DND-41 (cell line): Measurements from ENCODE around the gene KLHL18.

Source experiments
- ATAC-seq: fragments of 200-7000 bp; cut with Tn5 transposase; 3 replicates; pipeline ENCODE4 v1.9.1; 2021; ENCODE audit warnings: low read depth; ENCODE audit not compliant: insufficient read depth
- DNase-seq: peaks from one replicate; pipeline ENCODE4 v3.0.0-alpha.2; 2020
- H2AFZ ChIP-seq: 2 replicates; pipeline ENCODE4 v1.6.0; 2012; ENCODE audit warnings: low read depth, low read length
- H3K27ac ChIP-seq: 2 replicates; pipeline ENCODE4 v1.5.1; 2012; ENCODE audit warnings: low read length, inconsistent platforms
- H3K27me3 ChIP-seq: fragments of 200-600 bp; sonication (generic); 2 replicates; pipeline ENCODE4 v1.6.0; 2012; ENCODE audit warnings: low read length, mild to moderate bottlenecking, inconsistent platforms; ENCODE audit not compliant: insufficient read depth, poor library complexity
- H3K36me3 ChIP-seq: 2 replicates; pipeline ENCODE4 v1.5.1; 2012; ENCODE audit warnings: low read length, inconsistent platforms; ENCODE audit not compliant: insufficient read depth
- H3K4me1 ChIP-seq: 2 replicates; pipeline ENCODE4 v1.5.1; 2012; ENCODE audit warnings: mild to moderate bottlenecking, low read length; ENCODE audit not compliant: insufficient read depth
- H3K4me2 ChIP-seq: 2 replicates; pipeline ENCODE4 v1.6.0; 2012; ENCODE audit warnings: mild to moderate bottlenecking, moderate library complexity, low read length, inconsistent platforms; ENCODE audit not compliant: insufficient read depth
- H3K4me3 ChIP-seq, 2 experiments: fragments of 200-600 bp in 1 of 2; shearing (Covaris generic) in 1 of 2; 2 replicates each; pipeline ENCODE4 v1.5.1; 2012 to 2016; ENCODE audit warnings: inconsistent platforms in 2 of 2, low read length in 2 of 2, mild to moderate bottlenecking in 2 of 2, low read depth in 1 of 2, moderate library complexity in 1 of 2
- H3K79me2 ChIP-seq: 2 replicates; pipeline ENCODE4 v1.6.0; 2012; ENCODE audit warnings: low read length, inconsistent platforms; ENCODE audit not compliant: insufficient read depth
- H3K9ac ChIP-seq: 2 replicates; pipeline ENCODE4 v1.6.0; 2012; ENCODE audit warnings: low read depth, mild to moderate bottlenecking, inconsistent platforms, low read length, moderate library complexity
- H3K9me3 ChIP-seq: 2 replicates; pipeline ENCODE4 v1.5.1; 2012; ENCODE audit warnings: low read length, moderate library complexity, mild to moderate bottlenecking, inconsistent platforms; ENCODE audit not compliant: insufficient read depth, severe bottlenecking
- H4K20me1 ChIP-seq: 2 replicates; pipeline ENCODE4 v1.6.0; 2012; ENCODE audit warnings: low read length; ENCODE audit not compliant: insufficient read depth
- EZH2 ChIP-seq: IDR thresholded peaks from 3 replicates; pipeline ENCODE4 v1.6.1; 2012; ENCODE audit warnings: borderline replicate concordance, low read depth, mild to moderate bottlenecking, moderate library complexity, low read length, inconsistent platforms; ENCODE audit not compliant: severe bottlenecking
- TF ChIP-seq, protein P1 (sequence below): IDR thresholded peaks from 2 replicates; pipeline ENCODE4 v1.5.1; 2012; ENCODE audit warnings: borderline replicate concordance, low read length, moderate library complexity, mild to moderate bottlenecking; ENCODE audit not compliant: poor library complexity, severe bottlenecking; ENCODE audit errors: extremely low read depth

Gene KLHL18

DNA sequence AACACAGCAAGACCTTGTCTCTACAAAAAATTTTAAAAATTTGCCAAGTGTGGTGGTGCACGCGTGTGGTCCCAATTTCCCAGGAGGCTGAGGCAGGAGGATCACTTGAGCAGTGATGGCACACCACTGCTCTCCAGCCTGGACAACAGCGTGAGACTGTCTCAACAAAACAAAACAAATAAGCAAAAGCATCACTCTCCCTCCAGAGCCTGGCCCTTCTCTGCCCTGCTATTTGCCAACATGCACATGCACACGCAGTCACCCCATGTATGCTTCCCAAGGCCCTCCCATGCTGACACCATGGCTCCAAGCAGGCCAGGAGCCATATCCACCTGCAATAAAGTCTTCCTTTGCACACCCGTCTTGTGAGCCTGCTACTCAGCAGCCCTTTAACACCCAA, 2.2 kb upstream of the KLHL18 start:
- H3K4me1 ChIP-seq: peaks cover 40% of the 10 kb centered on the region
- no peak overlapping the region for H3K4me3 ChIP-seq
- no peak overlapping the region for H3K9ac ChIP-seq
- H2AFZ ChIP-seq: no peak overlapping the region
- DNase-seq (no peak), ATAC-seq (no peak)
- H3K79me2 ChIP-seq: peaks cover 27% of the 10 kb centered on the region
- no peaks in the 10 kb centered on the region for H3K27me3 ChIP-seq
- 0 out of 2 replicates have a peak, but pooled peaks cover 2% of the 10 kb centered on the region for H4K20me1 ChIP-seq
- H3K36me3 ChIP-seq: peaks cover 3% of the 10 kb centered on the region
- H3K4me2 ChIP-seq: peak overlapping the region; percentile 91; the same call in 1 of the 2 replicates
- H3K9me3 ChIP-seq: no peaks in the 10 kb centered on the region
- TF ChIP-seq, protein P1, sequence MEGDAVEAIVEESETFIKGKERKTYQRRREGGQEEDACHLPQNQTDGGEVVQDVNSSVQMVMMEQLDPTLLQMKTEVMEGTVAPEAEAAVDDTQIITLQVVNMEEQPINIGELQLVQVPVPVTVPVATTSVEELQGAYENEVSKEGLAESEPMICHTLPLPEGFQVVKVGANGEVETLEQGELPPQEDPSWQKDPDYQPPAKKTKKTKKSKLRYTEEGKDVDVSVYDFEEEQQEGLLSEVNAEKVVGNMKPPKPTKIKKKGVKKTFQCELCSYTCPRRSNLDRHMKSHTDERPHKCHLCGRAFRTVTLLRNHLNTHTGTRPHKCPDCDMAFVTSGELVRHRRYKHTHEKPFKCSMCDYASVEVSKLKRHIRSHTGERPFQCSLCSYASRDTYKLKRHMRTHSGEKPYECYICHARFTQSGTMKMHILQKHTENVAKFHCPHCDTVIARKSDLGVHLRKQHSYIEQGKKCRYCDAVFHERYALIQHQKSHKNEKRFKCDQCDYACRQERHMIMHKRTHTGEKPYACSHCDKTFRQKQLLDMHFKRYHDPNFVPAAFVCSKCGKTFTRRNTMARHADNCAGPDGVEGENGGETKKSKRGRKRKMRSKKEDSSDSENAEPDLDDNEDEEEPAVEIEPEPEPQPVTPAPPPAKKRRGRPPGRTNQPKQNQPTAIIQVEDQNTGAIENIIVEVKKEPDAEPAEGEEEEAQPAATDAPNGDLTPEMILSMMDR: no peak
- TF ChIP-seq EZH2: no peak
- H3K27ac ChIP-seq: no peak overlapping the region

DNA sequence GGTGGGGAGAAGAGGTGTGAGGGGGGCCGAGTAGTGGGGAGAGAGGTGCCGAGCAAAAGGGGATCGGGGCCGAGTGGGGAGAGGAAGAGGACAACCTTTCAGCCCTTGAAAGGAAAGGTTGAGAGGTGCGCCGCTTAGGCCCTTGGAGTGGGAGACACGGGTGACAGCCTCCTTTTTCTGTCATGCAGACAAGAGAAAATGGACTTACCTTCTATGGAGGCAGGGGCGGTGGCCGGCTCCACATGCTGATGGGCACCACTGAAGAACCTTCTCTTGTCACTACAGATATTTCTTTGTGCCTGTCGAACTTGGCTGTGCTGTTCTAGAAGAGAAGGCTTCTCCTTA, 421 bp downstream of the KLHL18 start:
- H3K4me1 ChIP-seq: peaks cover 46% of the 10 kb centered on the region
- DNase-seq: no peak
- peak overlapping the region; percentile 79 for H2AFZ ChIP-seq
- H4K20me1 ChIP-seq: 0 out of 2 replicates have a peak, but pooled peaks cover 2% of the 10 kb centered on the region
- no peak; the same call in 2 of the 3 replicates for ATAC-seq
- H3K9ac ChIP-seq: peak overlapping the region; percentile 73
- H3K36me3 ChIP-seq: peaks cover 17% of the 10 kb centered on the region
- peaks cover 51% of the 10 kb centered on the region for H3K79me2 ChIP-seq
- TF ChIP-seq, protein P1: no peak
- H3K27me3 ChIP-seq: no peaks in the 10 kb centered on the region
- no peaks in the 10 kb centered on the region for H3K9me3 ChIP-seq
- H3K4me3 ChIP-seq: peak overlapping the region; percentile 69 to 72
- peak overlapping the region; percentile 91 for H3K4me2 ChIP-seq
- H3K27ac ChIP-seq: peak overlapping the region; percentile 88

DNA sequence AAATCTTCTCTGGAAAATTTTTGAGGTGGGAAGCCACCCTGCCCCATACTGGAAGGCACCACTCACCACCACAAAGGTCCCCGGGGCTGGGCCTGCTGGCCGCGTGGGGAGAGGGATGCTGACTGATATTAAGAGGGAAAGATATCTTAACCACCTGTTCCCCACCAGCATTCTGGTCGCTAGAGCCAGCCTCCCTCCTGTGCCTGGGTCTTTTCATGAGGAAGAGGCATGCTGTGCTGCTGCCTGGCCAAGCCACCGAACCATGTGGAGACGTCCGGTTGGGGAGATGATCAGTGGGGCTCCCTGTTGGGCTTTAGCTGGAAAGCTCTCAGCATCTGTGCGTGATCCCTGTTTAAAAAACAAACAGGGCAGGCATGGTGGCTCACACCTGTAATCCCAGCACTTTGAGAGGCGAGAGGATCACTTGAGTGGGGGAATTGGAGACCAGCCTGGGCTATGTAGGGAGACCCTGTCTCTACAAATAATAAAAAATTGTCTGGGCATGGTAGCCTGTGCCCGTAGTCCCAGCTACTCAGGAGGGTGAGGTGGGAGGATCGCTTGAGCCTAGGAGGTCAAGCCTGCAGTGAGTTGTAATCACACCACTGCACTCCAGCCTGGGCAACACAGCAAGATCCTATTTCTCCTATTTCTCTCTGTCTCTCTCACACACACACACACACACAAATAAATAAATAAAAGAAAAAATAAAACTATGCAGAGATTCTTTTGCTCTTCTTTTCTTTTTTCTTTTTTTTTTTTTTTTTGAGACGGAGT, 1.0 kb downstream of the KLHL18 start:
- DNase-seq: peak; percentile 35
- Histone ChIP-seq H3K27me3 (no peaks in the 10 kb centered on the region), H4K20me1 (0 out of 2 replicates have a peak, but pooled peaks cover 2% of the 10 kb centered on the region), H3K36me3 (peaks cover 19% of the 10 kb centered on the region), H3K4me2 (peak overlapping the region; percentile 91), H2AFZ (peak overlapping the region; percentile 79), H3K27ac (peak overlapping the region; percentile 88), H3K4me1 (peaks cover 46% of the 10 kb centered on the region), H3K9ac (peak overlapping the region; percentile 73), H3K79me2 (peaks cover 56% of the 10 kb centered on the region), H3K4me3 (peak overlapping the region; percentile 69 to 72), H3K9me3 (no peaks in the 10 kb centered on the region)
- TF ChIP-seq, protein P1: no peak
- TF ChIP-seq EZH2: no peak
- peak; percentile 14; the same call in 2 of the 3 replicates for ATAC-seq
